HEK293T (cell line): ENCODE data around the gene WNT2B.

Experiments used
- BHLHE40 ChIP-seq: fragments of 450-650 bp; IDR thresholded peaks from 2 replicates; pipeline ENCODE4 v1.6.1; 2016; ENCODE audit warnings: mild to moderate bottlenecking, moderate library complexity, borderline replicate concordance
- FOXA1 ChIP-seq: fragments of 450-650 bp; IDR thresholded peaks from 2 replicates; pipeline ENCODE4 v1.6.1; 2016; ENCODE audit warnings: mild to moderate bottlenecking
- SP1 ChIP-seq: fragments of 450-650 bp; IDR thresholded peaks from 2 replicates; pipeline ENCODE4 v1.6.1; 2017

GRCh38 chr1:112548547-112548946 lies 39.8 kb downstream of the WNT2B start:
- TF ChIP-seq SP1, result no peak
- TF ChIP-seq BHLHE40, result no peak
- TF ChIP-seq FOXA1, result no peak
